HCT116 (cell line): Measurements from ENCODE around the gene GPX4.

ENCODE experiments used
- POLR2A ChIP-seq: IDR thresholded peaks from 2 replicates; pipeline ENCODE4 v1.7.0; 2011; ENCODE audit warnings: borderline replicate concordance; ENCODE audit not compliant: insufficient read depth, insufficient read length; ENCODE audit errors: extremely low read depth
- REST ChIP-seq: IDR thresholded peaks from 2 replicates; pipeline ENCODE4 v1.6.1; 2012; ENCODE audit warnings: low read depth

- TF ChIP-seq POLR2A, result no peak
- no peak for TF ChIP-seq REST
Observed at GRCh38 chr19:1069009-1069779, 34.6 kb upstream of the GPX4 start.
